ENCODE results near the gene CS.
"Not testable (repeated sequence)": the region's sequence is repeated elsewhere in the genome, so short reads cannot be mapped to it uniquely, and the experiment has no call there.

CS gene

GRCh38 chr12:56326126-56326525, 26.0 kb upstream of the CS start:
- TF ChIP-seq CTCF (IDR thresholded peaks at IDR 0.05; ENCODE audit: unreplicated experiment in 3 of 3), result no peak
- Mint-ChIP-seq H3K4me1 (no peaks in the 10 kb centered on the region), H3K9me3 (no peaks in the 10 kb centered on the region), H3K27ac (no peak overlapping the region), H3K36me3 (ENCODE audit: low read depth) (peaks cover 48% of the 10 kb centered on the region), H3K27me3 (ENCODE audit: low read depth) (no peaks in the 10 kb centered on the region), H3K4me3 (no peak overlapping the region)

- Mint-ChIP-seq H3K27me3 (ENCODE audit: low read depth) (no peaks in the 10 kb centered on the region), H3K9me3 (no peaks in the 10 kb centered on the region), H3K4me3 (no peak overlapping the region), H3K4me1 (no peaks in the 10 kb centered on the region), H3K36me3 (ENCODE audit: low read depth) (peaks cover 54% of the 10 kb centered on the region), H3K27ac (no peak overlapping the region)
- TF ChIP-seq CTCF (IDR thresholded peaks at IDR 0.05; ENCODE audit: unreplicated experiment in 3 of 3), result no peak
Observed at GRCh38 chr12:56324206-56324605, 24.1 kb upstream of the CS start.

GRCh38 chr12:56321610-56322009, 21.5 kb upstream of the CS start:
- H3K9me3 Mint-ChIP-seq; H3K27ac Mint-ChIP-seq; H3K4me3 Mint-ChIP-seq; H3K4me1 Mint-ChIP-seq; H3K27me3 Mint-ChIP-seq (ENCODE audit: low read depth): not testable (repeated sequence)
- peaks cover 50% of the 10 kb centered on the region for H3K36me3 Mint-ChIP-seq (ENCODE audit: low read depth)

- Mint-ChIP-seq H3K4me3 (no peak overlapping the region), H3K9me3 (no peaks in the 10 kb centered on the region), H3K4me1 (peaks cover 2% of the 10 kb centered on the region), H3K27ac (no peak overlapping the region), H3K27me3 (ENCODE audit: low read depth) (no peaks in the 10 kb centered on the region), H3K36me3 (ENCODE audit: low read depth) (peaks cover 45% of the 10 kb centered on the region)
- no peak for TF ChIP-seq CTCF (IDR thresholded peaks at IDR 0.05; ENCODE audit: unreplicated experiment in 3 of 3)
Observed at GRCh38 chr12:56321027-56321426, 20.9 kb upstream of the CS start.

GRCh38 chr12:56317675-56318074, 17.5 kb upstream of the CS start:
- Mint-ChIP-seq H3K27ac (no peak overlapping the region), H3K4me3 (peak overlapping the region; percentile 5 to 60 (median 57)), H3K4me1 (peaks cover 15% of the 10 kb centered on the region), H3K27me3 (ENCODE audit: low read depth) (no peaks in the 10 kb centered on the region), H3K9me3 (no peaks in the 10 kb centered on the region), H3K36me3 (ENCODE audit: low read depth) (peaks cover 22% of the 10 kb centered on the region)
- no peak for TF ChIP-seq CTCF (IDR thresholded peaks at IDR 0.05; ENCODE audit: unreplicated experiment in 3 of 3)

- H3K9me3 Mint-ChIP-seq, result no peaks in the 10 kb centered on the region
- TF ChIP-seq CTCF (IDR thresholded peaks at IDR 0.05; ENCODE audit: unreplicated experiment in 3 of 3), result peak in 1 of 3 experiments; percentile 11
- H3K36me3 Mint-ChIP-seq (ENCODE audit: low read depth), result peaks cover 23% of the 10 kb centered on the region
- peak within 1 kb of the TSS; percentile 98 to 99 (median 99) for H3K4me3 Mint-ChIP-seq
- peaks cover 15% of the 10 kb centered on the region for H3K4me1 Mint-ChIP-seq
- H3K27ac Mint-ChIP-seq, result peak within 1 kb of the TSS; percentile 99 to 100 (median 100)
- no peaks in the 10 kb centered on the region for H3K27me3 Mint-ChIP-seq (ENCODE audit: low read depth)
Observed at GRCh38 chr12:56315622-56316473, 15.7 kb upstream of the CS start, which contains the start of gene CNPY2. TSS of gene CNPY2 (minus strand) at chr12:56315988. CDS start at chr12:56315217, 771 bp downstream.

Data from nephron (organoid).